H1 (cell line): ENCODE data around the gene TMEM168. TPM values are rescaled to one million over a fixed set of nuclear protein-coding genes. Genes with fewer than 3 reads are reported as not detected.
A peak's percentile ranks its signal among the peaks of the same experiment; 100 is the strongest.

ENCODE experiments used
- CTCF ChIA-PET: fragments of 300-600 bp; sonication (Branson Sonifier 250); formaldehyde crosslinking; loops from one replicate; lab custom pipeline; 2021; ENCODE audit not compliant: partially characterized antibody; lab: Charles Lee
- POLR2A ChIA-PET: fragments of 300-600 bp; sonication (Branson Sonifier 250); formaldehyde crosslinking; loops from one replicate; lab custom pipeline; 2021; ENCODE audit warnings: inconsistent platforms; ENCODE audit not compliant: partially characterized antibody; lab: Charles Lee
- DNase-seq, 2 experiments: peaks; one replicate each; pipeline versions ENCODE4 v3.0.0 to v3.0.0-alpha.2; 2010 to 2022; ENCODE audit warnings: low spot score in 2 of 2, low read depth in 1 of 2, mixed read lengths in 1 of 2
- FAIRE-seq: peaks from 2 replicates; lab custom pipeline; 2011; peaks lifted over from hg19 to GRCh38; lab: Jason Lieb, UNC
- H2AFZ ChIP-seq: 2 replicates; pipeline ENCODE4 v1.8.1; 2012; ENCODE audit warnings: low read length, inconsistent platforms
- H2AK5ac ChIP-seq: 2 replicates; pipeline ENCODE4 v1.6.1; 2013; ENCODE audit warnings: low read depth, low read length
- H2BK120ac ChIP-seq: replicated peaks from 2 replicates; pipeline ENCODE3; 2013; ENCODE audit warnings: low read depth, low read length, inconsistent platforms
- H2BK12ac ChIP-seq: 2 replicates; pipeline ENCODE4 v1.6.1; 2013; ENCODE audit warnings: low read depth, low read length
- H2BK15ac ChIP-seq: 2 replicates; pipeline ENCODE4 v1.6.1; 2013; ENCODE audit warnings: low read length
- H2BK20ac ChIP-seq: 2 replicates; pipeline ENCODE4 v1.6.1; 2013; ENCODE audit warnings: low read length
- H2BK5ac ChIP-seq: 2 replicates; pipeline ENCODE4 v1.6.1; 2013; ENCODE audit warnings: low read depth, low read length
- H3K14ac ChIP-seq: 2 replicates; pipeline ENCODE4 v1.6.1; 2013; ENCODE audit warnings: inconsistent platforms; ENCODE audit not compliant: insufficient read length
- H3K18ac ChIP-seq: 2 replicates; pipeline ENCODE4 v1.6.1; 2013; ENCODE audit warnings: low read length; ENCODE audit errors: extremely low read depth
- H3K23ac ChIP-seq: 2 replicates; pipeline ENCODE4 v1.6.1; 2013; ENCODE audit warnings: inconsistent platforms; ENCODE audit not compliant: insufficient read length
- H3K23me2 ChIP-seq: 2 replicates; pipeline ENCODE4 v1.6.1; 2013; ENCODE audit warnings: low read depth, low read length
- H3K27ac ChIP-seq: 2 replicates; pipeline ENCODE4 v1.6.1; 2011; ENCODE audit warnings: low read depth, low read length, inconsistent platforms
- H3K27me3 ChIP-seq, 4 experiments: replicated peaks in 1 of 4; 1 replicate in 1 of 4; 2 replicates in 3 of 4; pipeline versions ENCODE4 v1.6.1 to v1.8.1; 2011 to 2013; ENCODE audit warnings: low read length in 3 of 4, mild to moderate bottlenecking in 3 of 4, inconsistent platforms in 2 of 4, mixed read lengths in 2 of 4, moderate library complexity in 1 of 4; ENCODE audit not compliant: control insufficient read depth in 3 of 4, insufficient read depth in 3 of 4; ENCODE audit errors: extremely low read depth in 1 of 4
- H3K36me3 ChIP-seq, 4 experiments: 2 replicates each; pipeline versions ENCODE4 v1.6.1 to v1.8.1; 2011 to 2013; ENCODE audit warnings: mild to moderate bottlenecking in 4 of 4, low read length in 3 of 4, moderate library complexity in 2 of 4, control low read depth in 1 of 4, inconsistent platforms in 1 of 4; ENCODE audit not compliant: insufficient read depth in 4 of 4, control insufficient read depth in 2 of 4
- H3K4ac ChIP-seq: replicated peaks from 2 replicates; pipeline ENCODE3; 2013; ENCODE audit warnings: low read length, low read depth, mixed read lengths, inconsistent platforms; ENCODE audit not compliant: insufficient read length
- H3K4me1 ChIP-seq, 4 experiments: replicated peaks in 1 of 4; 1 replicate in 1 of 4; 2 replicates in 3 of 4; pipeline versions ENCODE4 v1.6.1 to v1.8.1; 2011 to 2013; ENCODE audit warnings: low read length in 3 of 4, inconsistent platforms in 2 of 4, mixed read lengths in 1 of 4; ENCODE audit not compliant: insufficient read depth in 4 of 4, control insufficient read depth in 3 of 4
- H3K4me2 ChIP-seq, 2 experiments: 2 replicates each; pipeline versions ENCODE4 v1.6.1 to v1.8.1; 2011 to 2013; ENCODE audit warnings: low read depth in 2 of 2, low read length in 2 of 2, control low read depth in 1 of 2, inconsistent platforms in 1 of 2, mild to moderate bottlenecking in 1 of 2; ENCODE audit not compliant: insufficient read depth in 1 of 2
- H3K4me3 ChIP-seq, 4 experiments: fragments of 200-600, 300-600 bp in 1 of 4; sonication (generic), shearing (Covaris generic), sonication (Bioruptor Twin) in 1 of 4; 2 replicates each; pipeline versions ENCODE4 v1.5.1 to v1.8.1; 2011 to 2016; ENCODE audit warnings: low read length in 4 of 4, low read depth in 3 of 4, control low read depth in 2 of 4, inconsistent platforms in 2 of 4, mild to moderate bottlenecking in 2 of 4, mixed read lengths in 1 of 4, moderate library complexity in 1 of 4; ENCODE audit not compliant: insufficient read depth in 2 of 4; ENCODE audit errors: extremely low read depth in 1 of 4
- H3K56ac ChIP-seq: replicated peaks from 2 replicates; pipeline ENCODE3; 2013; ENCODE audit warnings: low read depth, mild to moderate bottlenecking, mixed read lengths, low read length, inconsistent platforms; ENCODE audit not compliant: insufficient read length
- H3K79me1 ChIP-seq: 2 replicates; pipeline ENCODE4 v1.6.1; 2013; ENCODE audit warnings: low read depth, low read length, control low read depth
- H3K79me2 ChIP-seq, 2 experiments: 2 replicates each; pipeline versions ENCODE4 v1.6.1 to v1.8.1; 2012 to 2013; ENCODE audit warnings: low read length in 2 of 2, mild to moderate bottlenecking in 2 of 2, inconsistent platforms in 1 of 2; ENCODE audit not compliant: insufficient read depth in 2 of 2, control insufficient read depth in 1 of 2
- H3K9ac ChIP-seq, 4 experiments: replicated peaks in 1 of 4; 1 replicate in 1 of 4; 2 replicates in 3 of 4; pipeline versions ENCODE4 v1.6.1 to v1.8.1; 2011 to 2013; ENCODE audit warnings: low read depth in 3 of 4, low read length in 3 of 4, control low read depth in 2 of 4, mild to moderate bottlenecking in 2 of 4, moderate library complexity in 2 of 4, inconsistent platforms in 1 of 4; ENCODE audit errors: extremely low read depth in 1 of 4
- H3K9me3 ChIP-seq, 2 experiments: 2 replicates each; pipeline versions ENCODE4 v1.6.1 to v1.8.1; 2012 to 2013; ENCODE audit warnings: mild to moderate bottlenecking in 2 of 2, moderate library complexity in 2 of 2, control low read depth in 1 of 2, inconsistent platforms in 1 of 2, low read depth in 1 of 2, low read length in 1 of 2, mixed read lengths in 1 of 2; ENCODE audit not compliant: insufficient read depth in 2 of 2
- H4K20me1 ChIP-seq, 2 experiments: replicated peaks in 1 of 2; 2 replicates each; pipeline versions ENCODE3 to v1.8.1; 2011 to 2013; ENCODE audit warnings: inconsistent platforms in 2 of 2, low read length in 2 of 2, mild to moderate bottlenecking in 1 of 2; ENCODE audit not compliant: insufficient read depth in 2 of 2, control insufficient read depth in 1 of 2
- H4K5ac ChIP-seq: 2 replicates; pipeline ENCODE4 v1.6.1; 2013; ENCODE audit warnings: low read length, low read depth, mixed read lengths, inconsistent platforms; ENCODE audit not compliant: insufficient read length
- H4K8ac ChIP-seq: 2 replicates; pipeline ENCODE4 v1.8.0; 2013; ENCODE audit warnings: mild to moderate bottlenecking, moderate library complexity, low read length, inconsistent platforms; ENCODE audit not compliant: insufficient read depth; ENCODE audit errors: extremely low read depth
- H4K91ac ChIP-seq: replicated peaks from 2 replicates; pipeline ENCODE3; 2013; ENCODE audit warnings: low read length, mixed read lengths, inconsistent platforms; ENCODE audit not compliant: insufficient read length
- ASH2L ChIP-seq: fragments of 200-600, 300-600 bp; sonication (generic); IDR thresholded peaks from one replicate; pipeline ENCODE4 v1.7.1; 2017; ENCODE audit warnings: low read length
- ATF3 ChIP-seq: IDR thresholded peaks from 2 replicates; pipeline ENCODE4 v1.6.1; 2011; ENCODE audit warnings: low read depth, mild to moderate bottlenecking, low read length; ENCODE audit not compliant: insufficient read depth
- CEBPB ChIP-seq: IDR thresholded peaks from 2 replicates; pipeline ENCODE4 v1.6.1; 2012; ENCODE audit warnings: low read depth, low read length
- MAFK ChIP-seq: IDR thresholded peaks from 2 replicates; pipeline ENCODE4 v1.6.1; 2012; ENCODE audit warnings: low read depth, mild to moderate bottlenecking, improper control_type of control experiment, low read length
- POLR2AphosphoS5 ChIP-seq: IDR thresholded peaks from 2 replicates; pipeline ENCODE4 v1.6.1; 2011; ENCODE audit warnings: low read depth, low read length
- RNF2 ChIP-seq: fragments of 200-900, 300-1000 bp; sonication (generic); IDR thresholded peaks from 2 replicates; pipeline ENCODE4 v1.7.1; 2016; ENCODE audit warnings: borderline replicate concordance, low read depth, mild to moderate bottlenecking, antibody characterized with exemption, low read length; ENCODE audit not compliant: poor library complexity, severe bottlenecking; ENCODE audit errors: missing control alignments
- SAP30 ChIP-seq: fragments of 300-600 bp; sonication (generic); IDR thresholded peaks from 2 replicates; pipeline ENCODE4 v1.7.1; 2012; ENCODE audit warnings: low read length, moderate library complexity, mild to moderate bottlenecking, inconsistent platforms; ENCODE audit not compliant: insufficient read depth, insufficient replicate concordance
- TAF1 ChIP-seq: IDR thresholded peaks from 2 replicates; pipeline ENCODE4 v1.6.1; 2011; ENCODE audit warnings: mild to moderate bottlenecking, low read depth, low read length
- TAF7 ChIP-seq: optimal IDR thresholded peaks from 2 replicates; pipeline ENCODE3; 2011; ENCODE audit warnings: low read depth, mild to moderate bottlenecking, inconsistent platforms, low read length, moderate library complexity, borderline replicate concordance
- TCF12 ChIP-seq: IDR thresholded peaks from 2 replicates; pipeline ENCODE4 v1.6.1; 2011; ENCODE audit warnings: low read depth, mild to moderate bottlenecking, low read length
- WGBS, 2 experiments: shearing (Covaris generic) in 1 of 2; methylation state at CpG; one replicate each; pipeline versions ENCODE4 v1.1.6 to v1.1.7; 2013 to 2015; ENCODE audit warnings: low lambda C conversion rate in 2 of 2, mixed read lengths in 2 of 2, inconsistent platforms in 1 of 2, low coverage in 1 of 2, missing lambda C conversion rate in 1 of 2; ENCODE audit not compliant: insufficient replicate concordance in 2 of 2, insufficient coverage in 1 of 2, insufficient read length in 1 of 2; ENCODE audit errors: extremely low coverage in 1 of 2, missing lambda C conversion rate in 1 of 2; 5-methylcytosine and 5-hydroxymethylcytosine counted together
- polyA plus RNA-seq, 7 experiments: library from polyadenylated mRNA; depleted of rRNA in 3 of 7; stranded (reverse) in 5 of 7; unstranded in 2 of 7; fragments of >200 nt in 5 of 7; fragments of 200-250 nt in 2 of 7; gene quantifications; 1 replicate in 5 of 7; 2 replicates in 1 of 7; 4 replicates in 1 of 7; pipeline versions ENCODE4 v1.2.1 to v1.2.3, GENCODE V29; 2011 to 2013; ENCODE audit warnings: missing spikeins in 2 of 7, mixed read lengths in 2 of 7
- total RNA-seq: library from RNA; stranded (reverse); fragmentation: NEBNext Ultra II Directional; extraction: Animal tissue kit (Norgen Biotek cat#: 25700); gene quantifications from 2 replicates; pipeline ENCODE4 v1.2.1, GENCODE V29; 2021

The TMEM168 gene
- total and polyA plus RNA-seq, 2 of the 8 experiments (the other 6 are each of a cell fraction or from before 2014, with no cell fraction given), result 8.9 to 11.1 TPM

GRCh38 chr7:112789453-112789816 lies 758 bp downstream of the TMEM168 start:
- H3K4me3 ChIP-seq, result peak overlapping the region; percentile 72 to 89 (median 88)
- TF ChIP-seq TAF7 (no peak), SAP30 (no peak), ASH2L (no peak), RNF2 (no peak), MAFK (no peak), ATF3 (no peak), CEBPB (no peak), TAF1 (no peak), TCF12 (no peak), POLR2AphosphoS5 (no peak)

More at GRCh38 chr7:112789453-112789816, 758 bp downstream of the TMEM168 start:
- Histone ChIP-seq H3K23ac (no peak overlapping the region), H3K27ac (no peak overlapping the region), H3K79me1 (no peaks in the 10 kb centered on the region; the same call in 1 of the 2 replicates), H2BK20ac (no peak overlapping the region), H2AK5ac (no peak overlapping the region), H2BK120ac (no peak overlapping the region), H3K9me3 (no peaks in the 10 kb centered on the region), H3K4me2 (peak overlapping the region; percentile 77 to 81), H4K91ac (no peak overlapping the region), H2BK15ac (no peak overlapping the region), H3K36me3 (peaks cover 0 to 1% (median 0%) of the 10 kb centered on the region in 4 experiments; a peak in 1 of 8 replicates), H3K14ac (no peak overlapping the region), H3K27me3 (no peaks in the 10 kb centered on the region; a peak in 1 of 7 replicates), H2BK5ac (peak overlapping the region; percentile 99), H2AFZ (peak overlapping the region; percentile 87), H4K5ac (no peak overlapping the region), H4K20me1 (no peaks in the 10 kb centered on the region), H3K18ac (0 out of 2 replicates have a peak overlapping the region, but pooled peaks have one; percentile 40), H3K4ac (no peak overlapping the region), H3K79me2 (peaks cover 0 to 10% of the 10 kb centered on the region in 2 experiments; a peak in 1 of 4 replicates), H4K8ac (no peak overlapping the region), H3K4me1 (peaks cover 0 to 1% (median 0%) of the 10 kb centered on the region in 4 experiments; a peak in 4 of 7 replicates), H3K56ac (no peak overlapping the region), H2BK12ac (no peak overlapping the region; the same call in 1 of the 2 replicates), H3K9ac (peak overlapping the region in 3 of 4 experiments; percentile 97 to 100 (median 98); a peak in 6 of 7 replicates), H3K23me2 (peaks cover 5% of the 10 kb centered on the region)
- WGBS, 2 experiments, result 20% methylated on average over 2 of the region's 2 CpGs; no CpG with 5 or more reads in 1 of the 2 experiments
- POLR2A ChIA-PET, result interaction anchor here (0.8 to 2.8 kb wide), 15 partner anchors 7 to 231 kb away, joined by 3 to 11 read pairs (median 3); a partner anchor contains a TSS
- DNase-seq (no peak), FAIRE-seq (no peak)
- CTCF ChIA-PET, result interaction anchor here (0.7 to 1.7 kb wide), 4 partner anchors 10 to 80 kb away, joined by 3 to 7 read pairs (median 4); no protein-coding TSS in a partner anchor
